ENCODE data around the gene SEMA4B. TPM values are rescaled to one million over a fixed set of nuclear protein-coding genes. Genes with fewer than 3 reads are reported as not detected.

Gene SEMA4B
- total and polyA plus RNA-seq, 9 of the 15 experiments (the other 6 are each of a cell fraction or from before 2014, with no cell fraction given) = 1.3 to 33.6 (median 11.0) TPM

- TF ChIP-seq ELK3 (CRISPR knock-in tag; IDR thresholded peaks at IDR 0.05) (no peak), MEIS2 (IDR thresholded peaks at IDR 0.05; ENCODE audit: partially characterized antibody) (no peak)
These were observed 41.9 kb upstream of the SEMA4B start (continued) for GRCh38 chr15:90159213-90159612.

GRCh38 chr15:90160781-90161727, 40.1 kb upstream of the SEMA4B start:
- Histone ChIP-seq H3K36me3 (ENCODE audit: control insufficient read depth, insufficient read depth, low read length) (no peaks in the 10 kb centered on the region), H3K9ac (ENCODE audit: insufficient read depth in 1 of 2, low read depth in 2 of 2, low read length in 2 of 2) (peak overlapping the region in 1 of 2 experiments; percentile 81; a peak in 2 of 4 replicates), H3K9me1 (ENCODE audit: control insufficient read depth, insufficient read depth, low read length) (no peaks in the 10 kb centered on the region), H3K9me3 (replicated peaks; ENCODE audit: control insufficient read depth, insufficient read depth, low read depth, low read length) (no peaks in the 10 kb centered on the region), H2AFZ (ENCODE audit: low read depth, low read length) (peak overlapping the region; percentile 76), H3K27me3 (ENCODE audit: control insufficient read depth in 2 of 2, insufficient read depth in 2 of 2, low read length in 2 of 2) (no peaks in the 10 kb centered on the region), H3K4me2 (ENCODE audit: insufficient read depth, low read length) (no peak overlapping the region; the same call in 1 of the 2 replicates), H4K20me1 (replicated peaks; ENCODE audit: control insufficient read depth, insufficient read depth, low read length) (no peaks in the 10 kb centered on the region), H3K27ac (ENCODE audit: extremely low read depth, low read depth, low read length) (peak overlapping the region; percentile 49; the same call in 2 of the 3 replicates), H3K4me1 (replicated peaks in 1 of 2; ENCODE audit: control insufficient read depth in 2 of 2, insufficient read depth in 2 of 2, low read length in 2 of 2) (peaks cover 19 to 44% of the 10 kb centered on the region in 2 experiments), H3K4me3 (no peak overlapping the region), H3K79me2 (ENCODE audit: control insufficient read depth, insufficient read depth, low read length) (no peaks in the 10 kb centered on the region)
- DNase-seq (ENCODE audit: extremely low read depth in 1 of 4, low spot score in 3 of 4) (no peak), ATAC-seq (no peak), FAIRE-seq (no peak)
- no TSS peak for BruUV-seq (replicated peaks)
- TF ChIP-seq ESRRA (IDR thresholded peaks at IDR 0.05; ENCODE audit: borderline replicate concordance, low read depth) (0 out of 2 replicates have a peak, but pooled peaks have one; percentile 19), BCOR (IDR thresholded peaks at IDR 0.05) (peak; percentile 45; the same call in 1 of the 2 replicates), KDM1A (IDR thresholded peaks at IDR 0.05) (peak in 1 of 2 experiments; percentile 34; a peak in 1 of 4 replicates), SREBF1 (IDR thresholded peaks at IDR 0.05; ENCODE audit: borderline replicate concordance, low read depth, low read length) (no peak), KLF6 (CRISPR knock-in tag; IDR thresholded peaks at IDR 0.05; ENCODE audit: borderline replicate concordance) (no peak), NFIC (IDR thresholded peaks at IDR 0.05) (peak; percentile 55), RBM25 (IDR thresholded peaks at IDR 0.05; ENCODE audit: low read depth, low read length, severe bottlenecking) (peak; percentile 64)
- ChIA-PET POLR2A (interaction anchor here (2.1 kb wide), 1 partner anchor 11 kb away, joined by 6 read pairs; no protein-coding TSS in a partner anchor), CTCF (ENCODE audit: low intra/inter-chr PET ratio) (interaction anchor here (0.7 kb wide), 1 partner anchor 72 kb away, joined by 4 read pairs; no protein-coding TSS in a partner anchor)
- 63% methylated on average over 14 of the region's 14 CpGs for WGBS (ENCODE audit: insufficient coverage, low coverage, missing lambda C conversion rate)
- intact Hi-C loops (cut with micrococcal nuclease) = no loop called here
- in situ Hi-C loops (cut with MboI) = loop anchor here (5.0 kb wide), 1 partner anchor 56 kb away; no protein-coding TSS in a partner anchor
